ENCODE data around the gene RGS1. TPM values are rescaled to one million over a fixed set of nuclear protein-coding genes. Genes with fewer than 3 reads are reported as not detected.

RGS1 gene
- polyA plus RNA-seq, 3 donors, result 2.4 to 17.7 (median 15.7) TPM

GRCh38 chr1:192543445-192543844 is 32.1 kb upstream of the RGS1 start:
- no peak overlapping the region for H3K27ac ChIP-seq (ENCODE audit: low read depth in 1 of 2, low read length in 2 of 2)
- peaks cover 15% of the 10 kb centered on the region for H3K4me1 Mint-ChIP-seq

DNA sequence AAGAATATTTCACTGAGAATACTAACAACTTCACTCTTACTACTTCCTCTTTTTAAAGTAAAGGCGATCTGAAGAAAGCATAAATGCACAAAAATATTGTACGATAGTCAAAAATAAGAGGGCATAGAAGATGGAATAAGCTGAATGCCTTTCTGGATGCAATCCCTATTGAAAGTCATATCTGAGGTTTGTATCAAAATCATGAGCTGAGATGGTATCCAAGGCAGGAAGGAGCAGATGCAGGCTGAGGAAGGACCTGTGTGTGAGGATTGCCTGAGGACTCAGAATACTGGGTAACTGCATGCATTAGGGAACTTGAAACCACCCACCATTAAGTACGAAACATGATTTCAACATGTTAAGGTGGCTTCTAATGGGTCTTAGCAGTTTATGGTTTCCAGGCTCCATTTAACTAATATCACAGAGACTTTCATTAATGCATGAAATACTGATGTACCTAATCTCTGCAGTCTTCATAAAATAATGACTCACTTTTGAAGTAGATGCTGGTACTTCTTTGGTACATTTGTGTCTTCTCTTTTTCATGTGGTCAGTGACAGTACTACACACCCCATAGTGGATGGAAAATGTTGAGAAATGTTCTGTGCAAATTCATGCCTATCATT is 29.6 kb upstream of the RGS1 start:
- H3K36me3 Mint-ChIP-seq, result no peaks in the 10 kb centered on the region
- peak overlapping the region in 6 of 7 donors; percentile 70 to 89 (median 83) for H3K27ac Mint-ChIP-seq
- peak overlapping the region; percentile 64 to 88 for H3K4me3 Mint-ChIP-seq
- peak overlapping the region; percentile 71 for H3K4me2 ChIP-seq (replicated peaks; ENCODE audit: extremely low read depth, low read length, poor library complexity, severe bottlenecking)
- TF ChIP-seq, protein P1, sequence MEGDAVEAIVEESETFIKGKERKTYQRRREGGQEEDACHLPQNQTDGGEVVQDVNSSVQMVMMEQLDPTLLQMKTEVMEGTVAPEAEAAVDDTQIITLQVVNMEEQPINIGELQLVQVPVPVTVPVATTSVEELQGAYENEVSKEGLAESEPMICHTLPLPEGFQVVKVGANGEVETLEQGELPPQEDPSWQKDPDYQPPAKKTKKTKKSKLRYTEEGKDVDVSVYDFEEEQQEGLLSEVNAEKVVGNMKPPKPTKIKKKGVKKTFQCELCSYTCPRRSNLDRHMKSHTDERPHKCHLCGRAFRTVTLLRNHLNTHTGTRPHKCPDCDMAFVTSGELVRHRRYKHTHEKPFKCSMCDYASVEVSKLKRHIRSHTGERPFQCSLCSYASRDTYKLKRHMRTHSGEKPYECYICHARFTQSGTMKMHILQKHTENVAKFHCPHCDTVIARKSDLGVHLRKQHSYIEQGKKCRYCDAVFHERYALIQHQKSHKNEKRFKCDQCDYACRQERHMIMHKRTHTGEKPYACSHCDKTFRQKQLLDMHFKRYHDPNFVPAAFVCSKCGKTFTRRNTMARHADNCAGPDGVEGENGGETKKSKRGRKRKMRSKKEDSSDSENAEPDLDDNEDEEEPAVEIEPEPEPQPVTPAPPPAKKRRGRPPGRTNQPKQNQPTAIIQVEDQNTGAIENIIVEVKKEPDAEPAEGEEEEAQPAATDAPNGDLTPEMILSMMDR (IDR thresholded peaks at IDR 0.05), result peak; percentile 52
- H3K4me1 ChIP-seq (ENCODE audit: control insufficient read depth in 1 of 2, insufficient read depth in 2 of 2, low read length in 2 of 2), result peaks cover 6 to 17% of the 10 kb centered on the region in 2 donors
- H3K79me2 ChIP-seq (ENCODE audit: insufficient read depth, low read length), result no peaks in the 10 kb centered on the region
- H3K4me3 ChIP-seq (replicated peaks in 1 of 3; ENCODE audit: low read depth in 2 of 3, low read length in 3 of 3), result peak overlapping the region; percentile 33 to 65 (median 41)
- no CpG with 5 or more reads among the region's 3 CpGs for WGBS (ENCODE audit: insufficient coverage)
- no peaks in the 10 kb centered on the region for H3K36me3 ChIP-seq (replicated peaks in 1 of 2; ENCODE audit: control insufficient read depth in 1 of 2, insufficient read depth in 2 of 2, low read length in 2 of 2)
- intact Hi-C loops (cut with micrococcal nuclease), result no loop called here
- no peaks in the 10 kb centered on the region for H3K27me3 ChIP-seq (ENCODE audit: control insufficient read depth in 2 of 2, insufficient read depth in 2 of 2, low read length in 2 of 2)
- H3K27ac ChIP-seq (ENCODE audit: low read depth in 1 of 2, low read length in 2 of 2), result peak overlapping the region; percentile 23 to 51
- H3K9ac ChIP-seq (ENCODE audit: insufficient read depth, low read length, poor library complexity, severe bottlenecking), result no peak overlapping the region
- H4K20me1 ChIP-seq (ENCODE audit: insufficient read depth, low read length), result no peaks in the 10 kb centered on the region
- DNase-seq, result peak; percentile 33 to 53 (median 53)
- H3K27me3 Mint-ChIP-seq (ENCODE audit: low read depth in 3 of 3), result peaks cover 0 to 2% (median 0%) of the 10 kb centered on the region in 3 donors
- no peaks in the 10 kb centered on the region for H3K9me3 ChIP-seq (replicated peaks in 1 of 2; ENCODE audit: control insufficient read depth in 1 of 2, insufficient read depth in 1 of 2, low read length in 2 of 2)
- no peaks in the 10 kb centered on the region for H3K9me3 Mint-ChIP-seq
- H3K4me1 Mint-ChIP-seq, result peaks cover 14% of the 10 kb centered on the region
- H2AFZ ChIP-seq (ENCODE audit: insufficient read depth, low read depth, low read length, poor library complexity, severe bottlenecking), result peak overlapping the region; percentile 33

More at GRCh38 chr1:192543445-192543844, 32.1 kb upstream of the RGS1 start:
- no peaks in the 10 kb centered on the region for H3K36me3 ChIP-seq (replicated peaks in 1 of 2; ENCODE audit: control insufficient read depth in 1 of 2, insufficient read depth in 2 of 2, low read length in 2 of 2)
- no peaks in the 10 kb centered on the region for H3K9me3 ChIP-seq (replicated peaks in 1 of 2; ENCODE audit: control insufficient read depth in 1 of 2, insufficient read depth in 1 of 2, low read length in 2 of 2)
- no peak overlapping the region for H3K9ac ChIP-seq (ENCODE audit: insufficient read depth, low read length, poor library complexity, severe bottlenecking)
- H4K20me1 ChIP-seq (ENCODE audit: insufficient read depth, low read length), result no peaks in the 10 kb centered on the region
- peaks cover 0 to 2% (median 0%) of the 10 kb centered on the region in 3 donors for H3K27me3 Mint-ChIP-seq (ENCODE audit: low read depth in 3 of 3)
- H3K27ac Mint-ChIP-seq, result no peak overlapping the region
- H3K27me3 ChIP-seq (ENCODE audit: control insufficient read depth in 2 of 2, insufficient read depth in 2 of 2, low read length in 2 of 2), result no peaks in the 10 kb centered on the region
- TF ChIP-seq, protein P1 (IDR thresholded peaks at IDR 0.05), result no peak
- H3K4me2 ChIP-seq (replicated peaks; ENCODE audit: extremely low read depth, low read length, poor library complexity, severe bottlenecking), result no peak overlapping the region
- no peaks in the 10 kb centered on the region for H3K9me3 Mint-ChIP-seq
- intact Hi-C loops (cut with micrococcal nuclease), result no loop called here
- H3K4me1 ChIP-seq (ENCODE audit: control insufficient read depth in 1 of 2, insufficient read depth in 2 of 2, low read length in 2 of 2), result peaks cover 6 to 14% of the 10 kb centered on the region in 2 donors
- no peak overlapping the region for H3K4me3 Mint-ChIP-seq
- DNase-seq, result no peak
- H3K36me3 Mint-ChIP-seq, result no peaks in the 10 kb centered on the region
- WGBS (ENCODE audit: insufficient coverage), result 100% methylated on average over 2 of the region's 5 CpGs
- no peaks in the 10 kb centered on the region for H3K79me2 ChIP-seq (ENCODE audit: insufficient read depth, low read length)
- H3K4me3 ChIP-seq (replicated peaks in 1 of 3; ENCODE audit: low read depth in 2 of 3, low read length in 3 of 3), result no peak overlapping the region
- no peak overlapping the region for H2AFZ ChIP-seq (ENCODE audit: insufficient read depth, low read depth, low read length, poor library complexity, severe bottlenecking)

All from CD14-positive monocyte (primary cell).